Brain microvascular endothelial cell (primary cell): ENCODE measurements around the gene CYB5D1.
"Not testable (repeated sequence)": the region's sequence is repeated elsewhere in the genome, so short reads cannot be mapped to it uniquely, and the experiment has no call there.

Source experiments
- DNase-seq: peaks from one replicate; pipeline ENCODE4 v3.0.0-alpha.2; 2020
- H3K27ac ChIP-seq: fragments of 250-450 bp; sonication (Bioruptor Pico); 2 replicates; pipeline ENCODE4 v1.5.1; 2020; ENCODE audit warnings: mild to moderate bottlenecking, moderate library complexity
- H3K27me3 ChIP-seq: fragments of 250-450 bp; sonication (Bioruptor Pico); replicated peaks from 2 replicates; pipeline ENCODE4 v1.5.1; 2020; ENCODE audit warnings: mild to moderate bottlenecking
- H3K36me3 ChIP-seq: fragments of 250-450 bp; sonication (Bioruptor Pico); replicated peaks from 2 replicates; pipeline ENCODE4 v1.5.1; 2020; ENCODE audit warnings: mild to moderate bottlenecking
- H3K4me3 ChIP-seq: 2 replicates; pipeline ENCODE4 v1.5.1; 2011; ENCODE audit warnings: low read depth, mild to moderate bottlenecking, control low read depth, low read length, moderate library complexity
- in situ Hi-C: cut with HindIII; loops from 2 replicates; pipeline ENCODE4 v1.10.0; 2017; ENCODE audit warnings: low sequenced_read_pairs, low pct_ligation_motif_present
- TF ChIP-seq, protein P1 (sequence below): IDR thresholded peaks from 2 replicates; pipeline ENCODE4 v1.5.1; 2011; ENCODE audit warnings: low read depth, mild to moderate bottlenecking, moderate library complexity, low read length, control low read depth, inconsistent platforms; ENCODE audit errors: missing control alignments

CYB5D1 gene, protein sequence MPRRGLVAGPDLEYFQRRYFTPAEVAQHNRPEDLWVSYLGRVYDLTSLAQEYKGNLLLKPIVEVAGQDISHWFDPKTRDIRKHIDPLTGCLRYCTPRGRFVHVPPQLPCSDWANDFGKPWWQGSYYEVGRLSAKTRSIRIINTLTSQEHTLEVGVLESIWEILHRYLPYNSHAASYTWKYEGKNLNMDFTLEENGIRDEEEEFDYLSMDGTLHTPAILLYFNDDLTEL

DNA sequence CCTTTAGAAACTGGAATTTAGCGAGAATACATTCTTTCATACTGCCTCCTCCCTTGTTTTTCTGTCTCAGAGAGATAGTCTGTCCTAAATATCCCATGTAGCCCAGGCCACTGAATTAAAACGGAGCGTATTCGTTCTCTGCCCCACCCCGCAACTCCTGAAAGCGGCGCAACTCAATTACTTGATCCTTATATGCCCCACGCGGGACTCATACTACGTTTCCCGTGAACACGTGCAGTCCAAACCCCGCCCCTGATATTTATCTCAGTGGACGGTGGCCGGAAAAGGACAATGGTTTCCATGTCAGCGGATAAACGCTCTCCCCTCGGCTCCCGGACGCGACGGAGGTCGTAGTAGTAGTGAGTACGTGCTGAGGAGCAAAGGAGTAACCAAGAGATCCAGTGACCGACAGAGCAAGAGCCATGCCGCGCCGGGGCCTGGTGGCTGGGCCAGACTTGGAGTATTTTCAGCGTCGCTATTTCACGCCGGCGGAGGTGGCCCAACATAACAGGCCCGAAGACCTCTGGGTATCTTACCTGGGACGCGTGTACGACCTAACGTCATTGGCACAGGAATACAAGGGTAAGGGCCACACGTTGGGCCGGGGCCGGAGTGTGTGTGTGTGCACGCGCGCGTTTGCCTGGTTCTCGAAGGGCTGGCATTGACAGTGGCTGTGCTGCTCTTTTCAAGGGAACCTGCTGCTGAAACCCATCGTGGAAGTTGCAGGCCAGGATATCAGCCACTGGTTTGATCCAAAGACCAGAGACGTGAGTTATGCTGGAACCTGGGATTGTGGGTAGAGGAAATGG, at the start of gene CYB5D1:
CYB5D1 (plus strand) TSS at position 291 of the 809 bp plus-strand sequence; CDS start at position 423, 132 bp downstream.
- H3K4me3 ChIP-seq, result peak within 1 kb of the TSS; percentile 70
- H3K27ac ChIP-seq, result peak within 1 kb of the TSS; percentile 92
- peaks cover 8% of the 10 kb centered on the region for H3K36me3 ChIP-seq
- TF ChIP-seq, protein P1, sequence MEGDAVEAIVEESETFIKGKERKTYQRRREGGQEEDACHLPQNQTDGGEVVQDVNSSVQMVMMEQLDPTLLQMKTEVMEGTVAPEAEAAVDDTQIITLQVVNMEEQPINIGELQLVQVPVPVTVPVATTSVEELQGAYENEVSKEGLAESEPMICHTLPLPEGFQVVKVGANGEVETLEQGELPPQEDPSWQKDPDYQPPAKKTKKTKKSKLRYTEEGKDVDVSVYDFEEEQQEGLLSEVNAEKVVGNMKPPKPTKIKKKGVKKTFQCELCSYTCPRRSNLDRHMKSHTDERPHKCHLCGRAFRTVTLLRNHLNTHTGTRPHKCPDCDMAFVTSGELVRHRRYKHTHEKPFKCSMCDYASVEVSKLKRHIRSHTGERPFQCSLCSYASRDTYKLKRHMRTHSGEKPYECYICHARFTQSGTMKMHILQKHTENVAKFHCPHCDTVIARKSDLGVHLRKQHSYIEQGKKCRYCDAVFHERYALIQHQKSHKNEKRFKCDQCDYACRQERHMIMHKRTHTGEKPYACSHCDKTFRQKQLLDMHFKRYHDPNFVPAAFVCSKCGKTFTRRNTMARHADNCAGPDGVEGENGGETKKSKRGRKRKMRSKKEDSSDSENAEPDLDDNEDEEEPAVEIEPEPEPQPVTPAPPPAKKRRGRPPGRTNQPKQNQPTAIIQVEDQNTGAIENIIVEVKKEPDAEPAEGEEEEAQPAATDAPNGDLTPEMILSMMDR, result no peak
- peak; percentile 94 for DNase-seq
- H3K27me3 ChIP-seq, result no peaks in the 10 kb centered on the region
- in situ Hi-C loops, result no loop called here

DNA sequence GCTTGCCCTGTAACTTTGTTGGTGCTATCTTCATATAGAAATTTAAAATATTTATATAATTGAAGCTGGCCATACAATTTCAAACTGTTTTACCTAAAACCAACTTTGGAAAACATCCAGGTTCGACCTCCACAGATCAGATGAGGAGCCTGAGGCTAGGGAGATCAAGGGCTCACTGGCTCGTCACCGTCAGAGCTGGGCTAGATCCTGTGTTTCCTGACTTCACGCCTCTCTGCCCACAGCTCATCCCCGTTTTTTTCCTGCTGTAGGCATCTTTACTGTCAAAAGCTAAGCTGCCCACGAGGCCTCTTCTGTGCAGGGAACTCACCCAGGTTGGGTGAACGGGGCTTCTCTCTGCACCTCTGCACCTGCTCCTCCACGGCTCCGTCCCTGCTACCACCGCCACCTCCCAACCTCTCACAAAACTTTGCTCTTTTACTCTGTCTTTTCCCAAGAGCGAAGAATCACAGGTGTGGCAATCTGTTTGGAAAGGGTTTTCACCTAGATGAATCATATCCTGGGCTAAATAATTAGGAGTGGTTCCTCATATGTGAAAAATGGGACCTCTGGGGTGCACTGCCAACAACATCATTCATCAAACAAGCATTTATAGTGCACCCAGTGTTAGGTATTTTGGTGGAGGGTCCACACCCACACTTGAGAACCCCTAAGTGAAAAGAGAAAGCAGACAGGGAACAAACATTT, 48.6 kb upstream of the CYB5D1 start:
- Histone ChIP-seq H3K27ac (no peak overlapping the region), H3K36me3 (no peaks in the 10 kb centered on the region), H3K4me3 (no peak overlapping the region), H3K27me3 (no peaks in the 10 kb centered on the region)
- in situ Hi-C loops, result no loop called here
- TF ChIP-seq, protein P1, result no peak
- DNase-seq, result no peak

DNA sequence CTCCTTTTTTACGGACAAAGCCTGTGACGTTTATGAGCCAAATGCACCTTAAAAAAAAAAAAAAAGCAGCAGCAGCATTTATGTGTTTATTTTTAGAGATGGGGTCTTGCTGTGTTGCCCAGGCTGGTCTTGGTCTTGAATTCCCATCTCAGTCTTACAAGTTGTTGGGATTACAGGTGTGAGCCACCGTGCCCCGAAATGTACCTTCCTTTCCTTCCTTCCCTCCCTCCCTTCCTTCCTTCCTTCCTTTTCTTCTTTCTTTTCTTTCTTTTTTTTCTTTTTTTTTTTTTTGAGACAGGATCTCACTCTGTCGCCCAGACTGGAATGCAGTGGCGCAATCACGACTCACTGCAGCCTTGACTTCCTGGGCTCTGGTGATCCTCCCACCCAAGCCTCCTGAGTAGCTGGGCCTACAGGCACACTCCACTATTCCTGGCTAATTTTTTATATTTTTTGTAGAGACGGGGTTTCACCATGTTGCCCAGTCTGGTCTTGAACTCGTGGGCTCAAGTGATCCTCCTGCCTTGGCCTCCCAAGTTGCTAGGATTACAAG, 47.9 kb upstream of the CYB5D1 start:
- H3K4me3 ChIP-seq, H3K36me3 ChIP-seq, DNase-seq, H3K27me3 ChIP-seq, in situ Hi-C loops, H3K27ac ChIP-seq: not testable (repeated sequence)

DNA sequence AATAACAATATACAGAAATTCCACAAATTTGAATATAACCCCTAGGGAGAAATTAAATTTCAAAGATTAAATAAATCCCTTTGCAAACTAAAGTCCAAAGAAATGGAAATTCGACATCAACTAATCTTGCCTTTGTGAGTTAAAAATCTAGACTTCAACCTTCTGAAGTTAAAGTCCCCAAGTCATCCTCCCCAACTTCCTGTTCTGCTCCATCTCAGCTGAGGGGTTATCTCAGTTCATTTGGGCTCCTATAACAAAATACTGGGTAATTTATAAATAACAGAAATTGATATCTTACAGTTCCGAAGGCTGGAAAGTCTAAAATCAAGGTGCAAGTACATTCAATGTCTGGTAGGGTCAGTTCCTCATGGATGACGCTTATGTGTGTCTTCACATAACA, 46.6 kb upstream of the CYB5D1 start:
- TF ChIP-seq, protein P1, result no peak
- no peaks in the 10 kb centered on the region for H3K36me3 ChIP-seq
- no peak overlapping the region for H3K27ac ChIP-seq
- H3K27me3 ChIP-seq, result no peaks in the 10 kb centered on the region
- H3K4me3 ChIP-seq, result no peak overlapping the region
- in situ Hi-C loops, result no loop called here
- no peak for DNase-seq

DNA sequence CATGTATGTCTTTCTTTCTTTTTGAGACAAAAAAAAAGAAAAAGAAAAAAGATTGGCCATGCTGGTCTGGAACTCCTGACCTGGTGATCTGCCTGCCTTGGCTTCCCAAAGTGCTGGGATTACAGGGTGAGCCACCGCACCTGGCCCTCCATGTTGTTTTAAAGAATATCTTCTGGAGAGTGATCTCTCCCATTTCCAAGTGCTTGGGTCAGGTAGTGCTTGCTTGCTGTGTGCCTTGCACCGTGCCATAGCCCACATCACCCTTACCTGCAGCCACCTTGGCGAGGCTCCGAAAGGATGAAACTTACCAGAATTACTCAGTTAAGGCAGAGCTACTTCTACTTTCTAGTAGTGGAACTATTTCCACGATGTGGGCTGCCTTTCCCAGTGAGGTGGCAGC, 42.8 kb upstream of the CYB5D1 start:
- no peaks in the 10 kb centered on the region for H3K36me3 ChIP-seq

More for the DNA sequence above, 42.8 kb upstream of the CYB5D1 start:
- TF ChIP-seq, protein P1, result no peak
- DNase-seq, result no peak
- Histone ChIP-seq H3K27ac (no peak overlapping the region), H3K4me3 (no peak overlapping the region), H3K27me3 (no peaks in the 10 kb centered on the region)
- in situ Hi-C loops, result no loop called here
